HG03139 (cell line): ENCODE data around the gene ELMO1.

Source experiments
- ATAC-seq: cut with Tn5 transposase; IDR thresholded peaks from one replicate; pipeline ENCODE4 v1.9.1; 2021; ENCODE audit not compliant: unreplicated experiment

Gene ELMO1

DNA sequence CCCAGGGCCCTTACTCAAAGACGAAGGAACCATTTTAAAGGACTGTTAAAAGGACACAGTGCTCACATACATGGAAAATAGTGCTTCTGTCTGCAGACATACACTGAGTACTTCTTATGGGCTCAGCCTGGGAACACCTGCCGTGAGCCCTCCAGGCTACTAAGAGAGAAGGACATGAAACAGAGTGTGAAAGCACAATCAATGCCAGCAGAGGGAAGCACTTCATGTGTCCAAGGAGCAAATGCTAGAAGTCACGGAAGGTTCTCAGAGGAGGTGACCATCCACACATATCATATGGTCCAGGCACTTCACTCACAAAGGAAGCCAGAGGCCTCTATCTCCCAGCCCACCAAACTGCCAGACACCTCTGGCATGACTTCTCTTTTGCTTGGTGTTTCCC, 15.5 kb downstream of the ELMO1 start:
- no peak for ATAC-seq

GRCh38 chr7:37432281-37432920, 16.3 kb downstream of the ELMO1 start:
- no peak for ATAC-seq

GRCh38 chr7:37431413-37431812, 17.3 kb downstream of the ELMO1 start:
- no peak for ATAC-seq

DNA sequence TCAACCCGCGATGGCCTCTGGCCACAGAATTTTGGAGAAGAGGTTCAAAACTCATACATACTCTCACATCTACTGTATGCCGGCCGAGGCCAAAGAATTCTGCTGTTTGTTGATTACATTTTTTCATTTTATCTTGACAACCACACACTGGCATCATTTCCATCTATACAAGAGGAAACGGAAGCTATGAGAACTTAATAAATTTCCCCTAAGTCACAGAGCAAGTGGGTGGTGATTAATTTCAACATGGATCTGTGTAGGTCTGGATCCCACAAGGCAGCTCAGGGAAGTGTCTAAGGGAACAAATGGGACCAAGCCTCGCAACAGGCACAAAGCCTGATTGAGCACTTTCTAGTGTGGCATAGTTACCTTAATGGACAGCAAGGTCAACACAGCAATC, 18.0 kb downstream of the ELMO1 start:
- ATAC-seq = no peak

DNA sequence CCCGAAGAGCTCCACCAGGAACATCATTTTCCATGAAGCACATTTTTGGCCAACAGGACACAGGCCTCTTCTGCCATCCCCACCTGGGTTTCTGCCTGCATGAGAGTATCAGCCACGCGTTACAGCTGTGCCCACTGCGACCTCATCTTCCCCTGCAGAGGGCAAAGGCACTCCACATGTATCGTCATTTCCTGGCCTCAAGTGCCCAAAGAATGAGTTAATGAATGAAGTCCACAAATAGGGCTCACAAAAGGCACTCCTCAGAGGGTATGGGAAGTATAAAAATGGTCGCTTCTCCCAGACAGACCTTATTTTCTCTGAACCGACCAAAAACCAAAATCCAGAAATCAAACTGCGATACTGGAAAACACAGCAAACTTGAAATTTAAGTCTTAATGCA, 18.5 kb downstream of the ELMO1 start:
- ATAC-seq = no peak

- ATAC-seq = no peak
Measured at GRCh38 chr7:37429435-37429791, 19.3 kb downstream of the ELMO1 start.

DNA sequence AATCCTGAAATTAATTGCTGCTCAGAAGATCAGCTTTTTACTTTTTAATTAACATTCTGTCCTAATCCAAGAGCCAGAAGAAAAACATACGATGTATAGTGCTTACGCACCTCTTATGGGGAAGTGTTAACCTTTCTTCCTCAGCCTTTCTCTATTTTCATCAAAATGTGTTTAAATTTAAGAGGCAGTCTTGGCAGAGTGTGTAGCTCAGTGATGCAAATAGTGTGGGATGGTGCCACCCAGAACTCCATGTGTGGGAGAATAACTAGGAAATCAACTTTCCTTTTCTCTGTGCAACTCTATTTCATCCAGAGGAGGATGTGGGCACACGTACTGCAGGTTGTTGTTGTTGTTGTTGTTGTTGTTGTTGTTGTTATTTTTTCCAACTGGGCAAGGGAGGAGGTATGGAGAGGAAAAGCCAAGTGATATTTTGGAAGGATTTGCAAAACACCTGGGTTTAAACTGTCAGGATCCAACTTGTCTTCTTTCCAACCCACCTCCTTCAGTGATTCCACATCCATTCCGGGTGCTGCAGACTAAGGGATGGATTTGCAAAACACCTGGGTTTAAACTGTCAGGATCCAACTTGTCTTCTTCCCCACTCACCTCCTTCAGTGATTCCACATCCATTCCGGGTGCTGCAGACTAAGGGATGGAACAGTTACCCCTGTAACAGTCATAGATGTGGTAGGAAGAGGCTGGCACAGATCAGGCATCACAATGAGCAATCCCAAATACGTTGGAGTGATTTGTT, 19.8 kb downstream of the ELMO1 start:
- ATAC-seq = no peak

GRCh38 chr7:37427276-37427940, 21.3 kb downstream of the ELMO1 start:
- ATAC-seq = no peak

- no peak for ATAC-seq
Measured at GRCh38 chr7:37425498-37425897, 23.2 kb downstream of the ELMO1 start.

DNA sequence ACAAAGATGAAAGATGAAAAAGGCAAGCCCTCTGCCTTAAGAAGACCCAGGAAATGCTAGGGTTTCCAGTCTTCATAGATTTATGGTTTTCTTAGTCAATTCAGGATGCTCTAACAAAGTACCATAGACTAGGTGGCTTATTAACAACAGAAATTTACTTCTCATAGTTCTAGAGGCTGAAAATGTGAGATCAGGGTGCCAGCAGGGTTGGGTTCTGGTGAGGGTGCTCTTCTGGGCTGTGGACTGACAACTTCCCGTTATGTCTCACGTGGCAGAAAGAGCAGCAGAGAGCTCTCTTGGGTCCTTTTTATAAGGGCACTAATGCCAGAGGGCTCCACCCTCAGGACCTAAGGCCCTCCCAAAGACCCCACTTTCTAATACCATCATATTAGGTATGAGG, 23.7 kb downstream of the ELMO1 start:
- ATAC-seq = no peak

- ATAC-seq = no peak
Measured at GRCh38 chr7:37424521-37424920, 24.1 kb downstream of the ELMO1 start.

- ATAC-seq = no peak
Measured at GRCh38 chr7:37421861-37422500, 26.7 kb downstream of the ELMO1 start.

- ATAC-seq = no peak
Measured at GRCh38 chr7:37420946-37421695, 27.5 kb downstream of the ELMO1 start.

DNA sequence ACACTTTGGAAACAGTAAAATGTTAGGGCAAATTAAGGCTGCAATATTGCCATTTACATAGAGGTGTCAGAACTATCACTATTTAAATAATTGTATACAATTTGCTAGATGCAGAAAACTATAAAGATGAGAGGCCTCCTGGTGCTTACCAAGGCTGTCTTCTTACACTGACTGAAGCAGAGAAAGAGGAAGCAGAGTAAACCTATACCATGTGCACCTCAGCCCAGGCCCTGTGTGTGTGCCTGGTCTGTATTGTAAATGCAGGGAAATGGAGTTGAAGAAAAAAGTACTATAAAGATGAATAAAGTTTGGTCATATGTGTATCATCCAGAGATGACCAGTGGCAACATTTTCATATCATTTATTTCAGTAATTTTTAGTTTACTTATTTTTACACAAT, 29.2 kb downstream of the ELMO1 start:
- ATAC-seq = no peak

- no peak for ATAC-seq
Measured at GRCh38 chr7:37418381-37418780, 30.3 kb downstream of the ELMO1 start.

DNA sequence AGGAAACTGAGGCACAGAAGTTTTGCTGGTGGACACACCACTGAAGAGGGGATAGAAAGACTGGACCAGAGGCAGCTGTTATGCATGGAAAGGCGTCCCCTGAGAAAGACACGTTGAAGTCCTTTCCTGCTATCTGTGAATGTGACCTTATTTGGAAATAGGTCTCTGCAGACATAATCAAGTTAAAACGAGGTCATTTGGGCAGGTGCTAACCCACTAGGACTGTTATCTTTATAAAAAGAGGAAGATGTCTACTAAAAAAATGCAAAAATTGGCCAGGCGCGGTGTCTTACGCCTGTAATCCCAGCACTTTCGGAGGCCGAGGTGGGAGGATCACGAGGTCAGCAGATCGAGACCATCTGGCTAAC, 31.6 kb downstream of the ELMO1 start:
- no peak for ATAC-seq

- ATAC-seq = no peak
Measured at GRCh38 chr7:37416378-37417106, 32.1 kb downstream of the ELMO1 start.

GRCh38 chr7:37415629-37416028, 33.0 kb downstream of the ELMO1 start:
- ATAC-seq = no peak

DNA sequence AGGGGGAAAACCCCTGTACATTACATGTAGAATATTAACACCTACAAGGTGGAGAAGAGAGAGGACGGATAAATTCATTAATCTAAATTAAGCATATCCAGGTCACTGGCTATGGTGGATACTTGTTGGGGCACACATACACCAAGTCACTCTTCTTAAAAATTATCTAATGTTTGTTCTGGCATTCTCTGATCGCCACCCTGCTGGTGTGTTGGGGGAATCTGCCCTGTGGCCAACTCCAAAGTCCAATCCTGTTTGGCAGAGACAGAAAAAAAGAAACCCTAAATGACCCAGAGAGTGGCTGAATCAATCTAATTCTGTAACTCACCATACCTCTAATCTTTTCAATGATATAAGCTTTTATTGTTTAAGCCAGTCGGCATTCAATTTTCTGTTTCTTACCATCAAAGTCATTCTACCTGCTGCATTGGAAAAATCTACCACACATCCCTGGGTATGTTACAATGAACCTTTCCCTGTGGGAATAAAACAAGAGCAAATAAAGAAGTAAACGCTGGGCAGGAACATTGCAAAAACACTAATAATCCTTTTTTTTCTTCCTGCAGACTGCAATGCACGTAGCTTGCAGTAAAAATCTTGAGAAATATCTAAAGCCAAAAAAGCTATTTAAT, 34.2 kb downstream of the ELMO1 start:
- no peak for ATAC-seq

DNA sequence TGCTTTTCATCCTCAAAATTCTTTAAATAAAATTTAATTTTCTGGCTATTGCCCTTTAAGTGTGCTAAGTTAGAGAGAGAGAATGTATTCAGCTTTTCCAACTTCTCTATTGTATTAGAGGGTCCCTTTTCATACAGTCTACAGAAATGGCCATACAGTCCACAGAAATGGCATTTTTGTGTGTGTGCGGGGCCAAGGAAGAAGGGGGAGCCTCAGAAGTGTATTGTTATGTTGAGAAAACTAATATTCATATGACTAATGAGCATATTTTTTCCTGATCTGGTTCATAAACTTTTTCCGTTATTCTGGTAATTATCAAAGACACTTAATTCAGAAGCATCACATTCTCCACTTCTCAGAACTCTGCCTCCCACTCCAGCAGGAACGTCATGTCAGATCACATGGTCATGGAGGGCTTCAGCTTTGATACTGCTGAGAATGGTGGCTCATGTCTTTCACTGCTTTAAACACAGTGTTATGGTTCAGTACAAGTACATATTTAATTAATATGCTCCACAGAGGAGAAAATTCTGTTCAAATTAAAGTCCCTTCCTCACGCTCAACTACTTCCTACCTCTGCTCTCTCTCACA, 37.1 kb downstream of the ELMO1 start:
- no peak for ATAC-seq
